Activated CD8-positive, alpha-beta memory T cell treated with anti-CD3 and anti-CD28 coated beads for 24 hours (primary cell): Measurements from ENCODE around the gene C5orf58.

Experiments
- DNase-seq: peaks from one replicate; pipeline ENCODE4 v3.0.0-alpha.2; 2020

The C5orf58 gene

GRCh38 chr5:170232786-170233185 lies at the start of gene C5orf58:
C5orf58 (plus strand) TSS chr5:170232985; CDS start chr5:170234977, 1,992 bp downstream.
- DNase-seq: no peak

GRCh38 chr5:170183816-170184687 lies 48.7 kb upstream of the C5orf58 start:
- DNase-seq: peak; percentile 71

GRCh38 chr5:170184737-170185136 lies 48.0 kb upstream of the C5orf58 start:
- DNase-seq: no peak

GRCh38 chr5:170186156-170186555 lies 46.6 kb upstream of the C5orf58 start:
- no peak for DNase-seq

- DNase-seq: no peak
Measured at GRCh38 chr5:170186856-170187255, 45.9 kb upstream of the C5orf58 start.

GRCh38 chr5:170190436-170191134 lies 42.2 kb upstream of the C5orf58 start:
- DNase-seq: no peak

- DNase-seq: no peak
Measured at GRCh38 chr5:170192829-170193228, 40.0 kb upstream of the C5orf58 start.

GRCh38 chr5:170195961-170196360 lies 36.8 kb upstream of the C5orf58 start:
- DNase-seq: no peak

GRCh38 chr5:170200876-170201275 lies 31.9 kb upstream of the C5orf58 start:
- DNase-seq: no peak

GRCh38 chr5:170201311-170201710 lies 31.5 kb upstream of the C5orf58 start:
- DNase-seq: no peak

- no peak for DNase-seq
Measured at GRCh38 chr5:170202117-170202516, 30.7 kb upstream of the C5orf58 start.

GRCh38 chr5:170204202-170204601 lies 28.6 kb upstream of the C5orf58 start:
- DNase-seq: no peak

- no peak for DNase-seq
Measured at GRCh38 chr5:170206216-170206615, 26.6 kb upstream of the C5orf58 start.

- no peak for DNase-seq
Measured at GRCh38 chr5:170206958-170207357, 25.8 kb upstream of the C5orf58 start.

- DNase-seq: no peak
Measured at GRCh38 chr5:170211575-170212334, 21.0 kb upstream of the C5orf58 start.

GRCh38 chr5:170216257-170216864 lies 16.4 kb upstream of the C5orf58 start:
- no peak for DNase-seq

GRCh38 chr5:170217831-170218230 lies 15.0 kb upstream of the C5orf58 start:
- no peak for DNase-seq

GRCh38 chr5:170218726-170219125 lies 14.1 kb upstream of the C5orf58 start:
- no peak for DNase-seq

- no peak for DNase-seq
Measured at GRCh38 chr5:170219615-170220014, 13.2 kb upstream of the C5orf58 start.

GRCh38 chr5:170220191-170220590 lies 12.6 kb upstream of the C5orf58 start:
- DNase-seq: no peak

GRCh38 chr5:170221327-170221741 lies 11.5 kb upstream of the C5orf58 start:
- no peak for DNase-seq

- no peak for DNase-seq
Measured at GRCh38 chr5:170223360-170223759, 9.4 kb upstream of the C5orf58 start.

- DNase-seq: no peak
Measured at GRCh38 chr5:170223906-170224305, 8.9 kb upstream of the C5orf58 start.
